ENCODE measurements around the gene LDLRAD4.

DNA sequence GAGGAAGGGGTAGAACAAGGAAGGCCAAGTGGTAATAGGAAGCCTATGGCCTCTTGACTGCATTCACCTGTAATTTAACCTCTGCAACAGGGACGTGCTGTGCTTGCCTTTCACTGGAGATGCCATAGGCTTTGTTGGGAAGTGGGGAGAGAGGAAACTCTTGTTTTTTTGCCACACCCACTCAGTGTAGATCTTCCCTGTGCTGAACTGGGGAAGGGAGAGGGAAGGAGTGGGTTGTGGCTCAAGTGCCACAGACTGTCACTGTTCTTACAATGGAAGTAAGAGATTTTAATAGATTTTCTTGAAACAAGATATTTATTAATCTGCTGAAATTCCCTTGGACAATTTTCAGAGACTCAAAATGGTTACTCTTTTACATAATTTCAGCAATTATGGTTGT, 380.5 kb downstream of the LDLRAD4 start:
- TF ChIP-seq EP300 (IDR thresholded peaks at IDR 0.05) (no peak), CTCF (IDR thresholded peaks at IDR 0.05) (no peak), POLR2A (IDR thresholded peaks at IDR 0.05) (no peak)

All from tibial nerve (tissue), 4 donors.